Parathyroid adenoma (tissue), 2 donors: ENCODE measurements around the gene ADGRD1.

Source experiments
- H2AFZ ChIP-seq: fragments of 300-600 bp; sonication (generic); one replicate; pipeline ENCODE4 v1.7.0; 2017; ENCODE audit warnings: antibody characterized with exemption, mild to moderate bottlenecking
- H3K27ac ChIP-seq: fragments of 300-600 bp; sonication (generic); one replicate; pipeline ENCODE4 v1.7.0; 2017
- H3K27me3 ChIP-seq: fragments of 300-600 bp; sonication (generic); one replicate; pipeline ENCODE4 v1.7.0; 2017; ENCODE audit warnings: low read length; ENCODE audit not compliant: control insufficient read depth, insufficient read depth
- H3K36me3 ChIP-seq: fragments of 300-600 bp; sonication (generic); one replicate; pipeline ENCODE4 v1.7.0; 2017; ENCODE audit warnings: low read length; ENCODE audit not compliant: control insufficient read depth, insufficient read depth
- H3K4me1 ChIP-seq: fragments of 300-600 bp; sonication (generic); one replicate; pipeline ENCODE4 v1.7.0; 2017; ENCODE audit warnings: control low read depth
- H3K4me2 ChIP-seq: fragments of 300-600 bp; sonication (generic); one replicate; pipeline ENCODE4 v1.7.0; 2017; ENCODE audit warnings: low read length
- H3K4me3 ChIP-seq: fragments of 300-600 bp; sonication (generic); one replicate; pipeline ENCODE4 v1.7.0; 2017; ENCODE audit warnings: low read depth, low read length
- H3K79me2 ChIP-seq: fragments of 300-600 bp; sonication (generic); one replicate; pipeline ENCODE4 v1.7.0; 2017; ENCODE audit warnings: control low read depth
- H3K9ac ChIP-seq: fragments of 300-600 bp; sonication (generic); one replicate; pipeline ENCODE4 v1.7.0; 2017; ENCODE audit warnings: mild to moderate bottlenecking
- H3K9me3 ChIP-seq: fragments of 300-600 bp; sonication (generic); one replicate; pipeline ENCODE4 v1.7.0; 2017; ENCODE audit warnings: low read length; ENCODE audit not compliant: control insufficient read depth
- CTCF ChIP-seq: fragments of 300-600 bp; sonication (generic); IDR thresholded peaks from one replicate; pipeline ENCODE4 v1.7.0; 2017; ENCODE audit warnings: antibody characterized with exemption, mild to moderate bottlenecking
- donor health status: primary hyperparathyroidism.

Gene ADGRD1

GRCh38 chr12:131001493-131001892, 47.8 kb downstream of the ADGRD1 start:
- no peak overlapping the region for H3K9ac ChIP-seq
- no peaks in the 10 kb centered on the region for H3K9me3 ChIP-seq
- H3K79me2 ChIP-seq: no peaks in the 10 kb centered on the region
- no peak overlapping the region for H2AFZ ChIP-seq
- H3K27ac ChIP-seq: no peak overlapping the region
- TF ChIP-seq CTCF: no peak
- no peak overlapping the region for H3K4me3 ChIP-seq
- no peaks in the 10 kb centered on the region for H3K4me1 ChIP-seq
- no peaks in the 10 kb centered on the region for H3K27me3 ChIP-seq
- H3K36me3 ChIP-seq: no peaks in the 10 kb centered on the region
- no peak overlapping the region for H3K4me2 ChIP-seq

GRCh38 chr12:131002216-131002631, 48.5 kb downstream of the ADGRD1 start:
- Histone ChIP-seq H3K36me3 (no peaks in the 10 kb centered on the region), H2AFZ (no peak overlapping the region), H3K27me3 (no peaks in the 10 kb centered on the region), H3K9me3 (no peaks in the 10 kb centered on the region), H3K4me1 (no peaks in the 10 kb centered on the region), H3K4me3 (no peak overlapping the region), H3K27ac (no peak overlapping the region), H3K4me2 (no peak overlapping the region), H3K79me2 (no peaks in the 10 kb centered on the region), H3K9ac (no peak overlapping the region)
- no peak for TF ChIP-seq CTCF

GRCh38 chr12:131003036-131003715, 49.5 kb downstream of the ADGRD1 start:
- Histone ChIP-seq H3K27ac (no peak overlapping the region), H2AFZ (no peak overlapping the region), H3K4me1 (no peaks in the 10 kb centered on the region), H3K9ac (no peak overlapping the region), H3K36me3 (no peaks in the 10 kb centered on the region), H3K4me3 (no peak overlapping the region), H3K4me2 (no peak overlapping the region), H3K27me3 (no peaks in the 10 kb centered on the region), H3K9me3 (no peaks in the 10 kb centered on the region), H3K79me2 (no peaks in the 10 kb centered on the region)
- no peak for TF ChIP-seq CTCF

GRCh38 chr12:131003716-131004045, 50.0 kb downstream of the ADGRD1 start:
- no peaks in the 10 kb centered on the region for H3K79me2 ChIP-seq
- H3K9ac ChIP-seq: no peak overlapping the region
- no peaks in the 10 kb centered on the region for H3K36me3 ChIP-seq
- TF ChIP-seq CTCF: no peak
- H3K9me3 ChIP-seq: no peaks in the 10 kb centered on the region
- H3K27ac ChIP-seq: no peak overlapping the region
- H3K4me1 ChIP-seq: no peaks in the 10 kb centered on the region
- H2AFZ ChIP-seq: no peak overlapping the region
- no peak overlapping the region for H3K4me2 ChIP-seq
- no peaks in the 10 kb centered on the region for H3K27me3 ChIP-seq
- no peak overlapping the region for H3K4me3 ChIP-seq

GRCh38 chr12:131004166-131004565, 50.5 kb downstream of the ADGRD1 start:
- Histone ChIP-seq H3K4me2 (no peak overlapping the region), H3K4me3 (no peak overlapping the region), H3K79me2 (no peaks in the 10 kb centered on the region), H3K27me3 (no peaks in the 10 kb centered on the region), H3K27ac (no peak overlapping the region), H3K9ac (no peak overlapping the region), H3K4me1 (no peaks in the 10 kb centered on the region), H3K9me3 (no peaks in the 10 kb centered on the region), H2AFZ (no peak overlapping the region), H3K36me3 (no peaks in the 10 kb centered on the region)
- TF ChIP-seq CTCF: no peak
